ENCODE data around the gene RRAGA. TPM values are rescaled to one million over a fixed set of nuclear protein-coding genes. Genes with fewer than 3 reads are reported as not detected.

RRAGA gene
- total RNA-seq, 1 experiment from 2014 or later = 56.4 TPM

- Mint-ChIP-seq H3K27ac (no peak overlapping the region), H3K4me3 (no peak overlapping the region), H3K4me1 (peaks cover 3 to 5% of the 10 kb centered on the region in 2 experiments; a peak in 2 of 4 replicates), H3K27me3 (ENCODE audit: low read depth) (no peaks in the 10 kb centered on the region), H3K36me3 (ENCODE audit: insufficient read depth in 1 of 3, low read depth in 3 of 3) (no peaks in the 10 kb centered on the region), H3K9me3 (peaks cover under 1% of the 10 kb centered on the region in 2 experiments; a peak in 1 of 5 replicates)
- Histone ChIP-seq H2AK5ac (ENCODE audit: insufficient read length, low read length) (no peak overlapping the region), H3K23ac (ENCODE audit: insufficient read length, low read depth, low read length) (no peak overlapping the region), H4K20me1 (ENCODE audit: control insufficient read depth, insufficient read depth, insufficient read length) (no peaks in the 10 kb centered on the region), H4K5ac (ENCODE audit: insufficient read length, low read depth, low read length) (no peak overlapping the region), H3K79me2 (ENCODE audit: insufficient read depth, low read length) (no peaks in the 10 kb centered on the region), H3K23me2 (ENCODE audit: insufficient read length, low read depth, low read length, poor library complexity, severe bottlenecking) (no peaks in the 10 kb centered on the region), H2BK120ac (ENCODE audit: low read depth, low read length, poor library complexity, severe bottlenecking) (no peak overlapping the region), H2BK5ac (ENCODE audit: insufficient read length, low read length) (no peak overlapping the region), H3K4me1 (ENCODE audit: insufficient read depth, low read length) (no peaks in the 10 kb centered on the region), H3K18ac (ENCODE audit: insufficient read length, low read depth, low read length) (no peak overlapping the region), H3K4ac (ENCODE audit: low read depth, low read length) (no peak overlapping the region), H3K56ac (ENCODE audit: insufficient read length, low read depth, low read length) (no peak overlapping the region), H2BK12ac (ENCODE audit: insufficient read length, low read depth, low read length) (no peak overlapping the region), H3T11ph (ENCODE audit: low read length) (no peak overlapping the region), H4K91ac (ENCODE audit: insufficient read length, low read depth, low read length) (no peak overlapping the region), H3K14ac (ENCODE audit: insufficient read depth, low read length) (no peak overlapping the region), H3K79me1 (ENCODE audit: insufficient read depth, low read depth, low read length, poor library complexity, severe bottlenecking) (no peaks in the 10 kb centered on the region), H3K4me2 (ENCODE audit: insufficient read depth, insufficient read length, low read length) (no peak overlapping the region), H3K27me3 (ENCODE audit: insufficient read depth, low read length) (no peaks in the 10 kb centered on the region), H3K9ac (ENCODE audit: extremely low read depth, insufficient read length, low read length) (no peak overlapping the region), H2BK15ac (ENCODE audit: low read depth, low read length) (no peak overlapping the region), H3K27ac (ENCODE audit: insufficient read length, low read depth, low read length) (no peak overlapping the region), H4K8ac (replicated peaks; ENCODE audit: insufficient read length, low read depth, low read length) (no peak overlapping the region), H2AFZ (ENCODE audit: low read length) (no peak overlapping the region), H3K9me3 (ENCODE audit: control insufficient read depth, low read depth, low read length) (no peaks in the 10 kb centered on the region), H2BK20ac (ENCODE audit: low read depth, low read length, poor library complexity, severe bottlenecking) (no peak overlapping the region)
- no peak for DNase-seq
- WGBS (ENCODE audit: extremely low coverage, insufficient read length, low lambda C conversion rate) = no CpG with 5 or more reads among the region's 5 CpGs
- no peak for TF ChIP-seq CTCF (conservative IDR thresholded peaks at IDR 0.05)
These were observed 39.7 kb upstream of the RRAGA start for GRCh38 chr9:19009391-19009965.

Measured in H9 (cell line).